SH-SY5Y (cell line): ENCODE measurements around the gene FBXL4.

Source experiments
- GATA2 ChIP-seq: IDR thresholded peaks from 2 replicates; pipeline ENCODE4 v1.6.1; 2011; ENCODE audit warnings: mild to moderate bottlenecking, low read depth, low read length
- GATA3 ChIP-seq: IDR thresholded peaks from 2 replicates; pipeline ENCODE4 v1.6.1; 2011; ENCODE audit warnings: low read depth, mild to moderate bottlenecking, low read length, moderate library complexity

DNA sequence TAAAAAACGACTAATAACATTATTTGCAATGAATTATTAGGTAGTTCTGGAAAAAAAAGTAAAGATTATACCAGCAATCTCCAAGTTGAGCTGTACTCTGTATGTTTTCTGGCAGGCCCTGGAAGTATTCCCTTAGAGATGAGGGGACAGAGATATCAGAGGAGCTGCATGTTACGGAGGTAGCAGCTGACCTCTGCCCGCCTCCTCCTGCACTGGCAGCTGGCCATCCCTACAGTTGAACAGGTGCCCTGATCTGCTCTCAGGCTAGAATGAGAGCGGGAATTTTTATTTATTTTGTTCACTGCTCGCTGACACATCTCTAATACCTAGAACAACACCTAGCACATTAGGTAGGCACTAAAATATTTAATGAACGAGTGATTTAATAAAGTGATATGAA lies 23.1 kb downstream of the FBXL4 start:
- peak; percentile 54 for TF ChIP-seq GATA2
- TF ChIP-seq GATA3 = no peak
